Activated CD4-positive, CD25-positive, alpha-beta regulatory T cell treated with anti-CD3 and anti-CD28 coated beads, Interleukin-2, amount 50 U/mL, for 16 hours (primary cell): Measurements from ENCODE around the gene APPBP2.
"Not testable (repeated sequence)": the region's sequence is repeated elsewhere in the genome, so short reads cannot be mapped to it uniquely, and the experiment has no call there.

ENCODE experiments used
- DNase-seq: peaks from one replicate; pipeline ENCODE4 v3.0.0-alpha.2; 2020; ENCODE audit warnings: low read depth, low spot score

Gene APPBP2

DNA sequence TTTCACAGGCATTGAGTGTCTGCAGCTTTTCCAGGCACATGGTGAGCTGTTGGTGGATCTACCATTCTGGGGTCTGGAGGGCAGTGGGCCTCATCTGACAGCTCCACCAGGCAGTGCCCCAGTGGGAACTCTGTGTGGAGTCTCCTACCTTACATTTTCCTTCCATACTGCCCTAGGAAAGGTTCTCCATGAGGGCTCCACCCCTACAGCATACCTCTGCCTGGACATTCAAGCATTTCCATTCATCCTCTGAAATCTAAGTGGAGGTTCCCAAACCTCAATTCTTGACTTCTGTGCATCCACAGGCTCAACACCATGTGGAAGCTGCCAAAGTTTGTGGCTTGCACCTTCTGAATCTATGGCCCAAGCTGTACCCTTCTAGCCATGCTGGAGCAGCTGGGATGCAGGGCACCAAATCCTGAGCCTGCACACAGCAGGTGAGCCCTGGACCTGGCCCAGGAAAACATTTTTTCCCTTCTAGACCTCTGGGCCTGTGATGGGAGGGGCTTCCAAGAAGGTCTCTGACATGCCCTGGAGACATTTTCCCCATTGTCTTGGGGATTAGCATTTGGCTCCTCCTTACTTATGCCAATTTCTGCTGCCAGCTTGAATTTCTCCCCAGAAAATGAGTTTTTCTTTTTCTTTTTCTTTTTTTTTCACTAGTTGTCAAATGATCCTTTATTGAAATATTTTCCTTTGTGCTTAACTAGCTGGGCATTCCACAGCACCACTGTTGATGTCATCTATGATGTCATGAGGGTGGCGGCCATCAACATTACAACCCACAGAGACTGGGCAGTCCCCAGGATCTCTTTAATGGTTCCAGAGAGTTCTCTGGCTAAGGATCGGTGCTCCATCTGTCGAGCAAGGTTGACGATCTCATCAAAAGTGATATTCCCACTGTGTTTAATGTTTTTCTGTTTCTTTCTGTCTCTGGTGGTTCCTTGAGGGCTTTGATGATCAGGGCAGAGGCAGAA, 92.7 kb downstream of the APPBP2 start:
- DNase-seq = not testable (repeated sequence)

GRCh38 chr17:60430561-60430960, 95.5 kb downstream of the APPBP2 start:
- not testable (repeated sequence) for DNase-seq

DNA sequence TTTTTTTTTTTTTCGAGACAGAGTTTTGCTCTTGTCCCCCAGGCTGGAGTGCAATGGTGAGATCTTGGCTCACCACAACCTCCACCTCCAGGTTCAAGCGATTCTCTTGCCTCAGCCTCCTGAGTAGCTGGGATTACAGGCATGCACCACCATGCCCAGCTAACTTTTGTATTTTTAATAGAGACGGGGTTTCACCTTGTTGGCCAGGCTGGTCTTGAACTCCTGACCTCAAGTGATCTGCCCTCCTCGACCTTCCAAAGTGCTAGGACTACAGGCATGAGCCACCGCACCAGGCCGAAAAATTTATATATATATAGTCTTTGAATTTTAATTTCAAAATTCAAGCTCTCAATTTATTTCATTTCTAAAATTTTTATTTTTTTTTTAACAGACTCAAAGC, 97.6 kb downstream of the APPBP2 start:
- DNase-seq = not testable (repeated sequence)

DNA sequence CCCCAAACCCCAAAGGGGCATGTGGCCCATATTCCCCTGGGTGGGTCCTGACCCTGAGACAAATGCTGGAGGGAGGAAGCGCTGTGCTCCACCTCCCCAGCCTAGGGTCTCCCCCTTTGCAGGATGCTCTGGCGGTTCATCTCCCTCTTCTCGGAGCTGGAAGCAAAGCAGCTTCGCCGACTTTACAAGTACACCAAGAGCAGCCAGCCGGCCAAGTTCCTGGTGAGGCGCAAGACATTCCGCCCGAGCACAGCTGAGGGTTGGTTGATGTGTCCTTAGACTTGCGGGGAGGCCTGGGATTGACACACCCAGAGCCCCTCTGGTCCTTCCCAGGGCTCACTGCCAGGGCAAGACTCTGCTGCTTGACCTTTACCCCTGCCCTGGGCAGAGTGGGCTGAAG, 99.4 kb downstream of the APPBP2 start:
- DNase-seq = no peak

GRCh38 chr17:60425626-60426025, 100.4 kb downstream of the APPBP2 start:
- no peak for DNase-seq

GRCh38 chr17:60423865-60424264, 102.2 kb downstream of the APPBP2 start:
- no peak for DNase-seq

DNA sequence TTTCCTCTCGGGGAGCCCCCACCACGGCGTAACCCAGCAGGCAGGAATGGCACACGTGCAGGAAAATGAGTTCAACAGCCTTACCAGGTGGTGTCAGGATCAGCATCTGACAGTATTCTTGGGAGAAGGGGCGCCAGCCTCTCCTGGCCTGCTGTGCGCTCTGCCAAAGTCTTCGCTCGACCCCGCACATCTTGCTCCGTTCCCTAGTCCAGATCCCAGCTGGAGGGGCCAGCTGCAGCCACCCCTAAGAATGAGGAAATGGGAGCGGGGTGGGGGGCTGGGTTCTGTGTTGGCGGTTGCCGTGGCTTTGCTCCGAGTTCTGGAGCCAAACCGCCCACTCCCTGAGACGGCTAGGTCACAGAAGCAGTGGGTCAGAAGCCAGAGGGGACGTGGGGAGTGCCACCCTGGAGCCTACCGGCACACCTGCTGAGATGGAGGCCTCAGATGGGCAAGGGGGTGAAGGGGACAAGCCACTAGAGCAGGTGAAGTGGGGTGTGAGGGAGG, 103.8 kb downstream of the APPBP2 start, which contains the start of gene CHCT1:
CHCT1 (plus strand) TSS at position 328 of the 504 bp plus-strand sequence; CDS start at position 432, 104 bp downstream.
- no peak for DNase-seq

DNA sequence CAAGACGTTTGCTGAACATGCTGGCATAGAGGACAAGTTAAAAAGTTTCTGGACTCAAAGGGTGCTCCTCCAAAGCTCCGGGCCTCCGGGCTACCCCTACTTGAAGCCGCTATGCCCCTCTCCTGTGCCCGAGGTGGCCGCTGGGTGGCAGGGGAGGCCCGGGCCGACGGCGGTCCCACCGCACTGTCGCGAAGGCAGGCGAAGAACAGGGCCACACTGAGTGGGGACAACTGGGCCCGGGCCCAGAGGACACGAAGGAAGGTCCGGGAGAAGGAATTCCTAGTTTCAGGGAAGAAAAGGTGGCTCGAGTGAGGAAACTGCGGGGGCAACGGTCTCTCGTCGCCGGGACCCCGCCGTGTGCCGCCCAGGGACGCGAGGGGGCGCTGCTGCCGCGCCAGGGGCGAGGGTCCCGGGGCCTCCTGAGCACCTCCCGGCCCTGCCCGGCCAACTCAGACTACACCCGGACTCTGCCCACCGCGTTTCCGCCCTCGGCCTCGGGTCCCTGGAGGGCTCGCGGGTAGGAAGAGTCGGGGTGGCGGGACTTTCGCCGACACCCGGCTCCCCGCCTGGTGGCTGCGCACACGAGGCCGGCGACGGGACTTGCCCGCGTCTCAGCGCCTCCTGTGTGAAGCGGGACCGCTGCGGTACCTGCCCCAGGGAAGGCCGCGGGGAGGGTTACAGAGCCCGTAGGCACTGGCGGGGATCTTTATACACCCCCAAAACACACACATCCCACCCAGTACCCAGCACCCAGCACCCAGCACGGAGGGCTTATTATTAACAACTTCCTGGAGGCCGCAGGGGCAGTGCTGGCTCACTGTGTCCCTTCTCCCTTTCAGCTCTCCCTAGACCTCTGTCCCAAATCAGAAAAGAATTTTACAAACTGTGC, 104.5 kb downstream of the APPBP2 start:
- DNase-seq = peak; percentile 39

GRCh38 chr17:60419875-60420274, 106.2 kb downstream of the APPBP2 start:
- DNase-seq = not testable (repeated sequence)

DNA sequence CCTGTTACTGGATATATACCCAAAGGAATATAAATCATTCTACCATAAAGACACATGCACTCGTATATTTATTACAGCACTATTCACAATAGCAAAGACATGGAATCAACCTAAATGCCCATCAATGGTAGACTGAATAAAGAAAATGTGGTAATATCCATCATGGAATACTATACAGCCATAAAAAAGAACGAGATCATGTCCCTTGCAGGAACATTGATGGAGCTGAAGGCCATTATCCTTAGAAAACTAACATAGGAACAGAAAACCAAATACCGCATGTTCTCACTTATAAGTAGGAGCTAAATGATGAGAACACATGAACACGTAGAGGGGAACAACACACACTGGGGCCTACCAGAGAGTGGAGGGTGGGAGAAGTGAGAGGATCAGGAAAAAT, 107.0 kb downstream of the APPBP2 start:
- not testable (repeated sequence) for DNase-seq

- no peak for DNase-seq
Observed at GRCh38 chr17:60416368-60416925, 109.6 kb downstream of the APPBP2 start.

GRCh38 chr17:60415146-60415545, 110.9 kb downstream of the APPBP2 start:
- DNase-seq = no peak

DNA sequence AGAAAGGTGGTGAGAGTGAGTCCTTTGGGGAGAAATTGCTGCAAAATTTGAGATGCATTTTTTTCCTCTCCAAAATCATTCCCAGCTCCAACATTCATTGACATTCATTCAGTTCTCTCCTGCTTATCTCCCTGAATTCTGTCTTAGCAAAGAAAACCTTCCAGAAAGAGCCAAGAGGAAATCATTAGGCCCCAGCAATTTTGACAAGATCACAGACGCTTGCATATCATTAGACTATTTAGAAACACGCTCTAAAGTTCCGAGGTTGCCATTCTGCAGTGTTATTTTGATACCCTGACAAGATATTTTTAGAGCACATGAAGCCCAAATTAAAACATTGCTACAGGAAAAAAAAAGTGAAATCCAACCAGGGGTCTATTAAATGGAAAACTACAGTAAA, 113.3 kb downstream of the APPBP2 start:
- no peak for DNase-seq

- no peak for DNase-seq
Observed at GRCh38 chr17:60410001-60410400, 116.0 kb downstream of the APPBP2 start.

GRCh38 chr17:60406887-60407286, 119.2 kb downstream of the APPBP2 start:
- no peak for DNase-seq

GRCh38 chr17:60403962-60404361, 122.1 kb downstream of the APPBP2 start:
- DNase-seq = no peak

DNA sequence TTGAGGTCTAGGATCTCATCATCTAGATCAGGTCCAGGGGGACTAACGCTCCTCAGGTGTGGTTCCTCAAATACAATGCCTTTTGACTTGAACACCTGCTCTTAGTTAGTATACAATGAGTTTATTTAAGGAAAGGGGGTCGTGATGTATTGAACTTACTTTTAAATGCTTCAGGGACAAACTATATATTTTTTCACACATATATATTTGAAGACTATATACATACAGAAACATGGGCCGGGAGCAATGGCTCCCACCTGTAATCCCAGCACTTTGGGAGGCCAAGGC, 122.6 kb downstream of the APPBP2 start:
- DNase-seq = no peak

GRCh38 chr17:60401819-60402218, 124.2 kb downstream of the APPBP2 start:
- DNase-seq = no peak

DNA sequence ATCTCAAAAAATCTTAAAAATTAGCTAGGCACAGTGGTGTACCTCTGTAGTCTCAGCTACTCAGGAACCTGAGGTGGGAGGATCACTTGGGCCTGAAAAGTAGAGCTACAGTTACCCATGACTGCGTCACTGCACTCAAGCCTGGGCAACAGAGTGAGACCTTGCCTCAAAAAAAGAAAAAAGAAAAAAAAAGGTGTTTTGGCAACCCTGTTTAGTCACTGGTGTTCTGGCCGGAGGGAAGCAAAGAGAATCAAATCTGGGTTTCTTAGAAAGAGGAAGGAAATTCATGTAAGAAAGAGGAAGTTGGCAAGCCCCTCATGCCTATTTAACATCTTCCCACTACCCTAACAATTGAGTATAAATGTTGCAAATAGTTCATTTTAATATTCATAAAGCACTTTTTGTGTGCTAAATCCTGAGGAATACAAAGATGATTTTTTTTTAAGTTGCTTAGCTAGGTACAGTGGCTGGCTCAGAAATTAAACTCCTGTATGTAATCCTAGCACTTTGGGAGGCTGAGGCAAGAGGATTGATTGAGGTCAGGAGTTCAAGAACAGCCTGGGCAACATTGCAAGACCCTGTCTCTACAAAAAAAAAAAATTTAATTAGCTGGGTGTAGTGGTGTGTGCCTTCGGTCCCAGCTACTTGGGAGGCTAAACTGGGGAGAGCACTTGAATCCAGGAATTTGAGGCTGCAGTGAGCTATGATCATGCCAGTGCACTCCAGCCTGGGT, 127.6 kb downstream of the APPBP2 start:
- no peak for DNase-seq

- no peak for DNase-seq
Observed at GRCh38 chr17:60396412-60396811, 129.6 kb downstream of the APPBP2 start.

- no peak for DNase-seq
Observed at GRCh38 chr17:60395508-60396065, 130.5 kb downstream of the APPBP2 start.
